ENCODE measurements around the gene TMC5.
A peak's percentile ranks its signal among the peaks of the same experiment; 100 is the strongest.

- TF ChIP-seq, protein P1, sequence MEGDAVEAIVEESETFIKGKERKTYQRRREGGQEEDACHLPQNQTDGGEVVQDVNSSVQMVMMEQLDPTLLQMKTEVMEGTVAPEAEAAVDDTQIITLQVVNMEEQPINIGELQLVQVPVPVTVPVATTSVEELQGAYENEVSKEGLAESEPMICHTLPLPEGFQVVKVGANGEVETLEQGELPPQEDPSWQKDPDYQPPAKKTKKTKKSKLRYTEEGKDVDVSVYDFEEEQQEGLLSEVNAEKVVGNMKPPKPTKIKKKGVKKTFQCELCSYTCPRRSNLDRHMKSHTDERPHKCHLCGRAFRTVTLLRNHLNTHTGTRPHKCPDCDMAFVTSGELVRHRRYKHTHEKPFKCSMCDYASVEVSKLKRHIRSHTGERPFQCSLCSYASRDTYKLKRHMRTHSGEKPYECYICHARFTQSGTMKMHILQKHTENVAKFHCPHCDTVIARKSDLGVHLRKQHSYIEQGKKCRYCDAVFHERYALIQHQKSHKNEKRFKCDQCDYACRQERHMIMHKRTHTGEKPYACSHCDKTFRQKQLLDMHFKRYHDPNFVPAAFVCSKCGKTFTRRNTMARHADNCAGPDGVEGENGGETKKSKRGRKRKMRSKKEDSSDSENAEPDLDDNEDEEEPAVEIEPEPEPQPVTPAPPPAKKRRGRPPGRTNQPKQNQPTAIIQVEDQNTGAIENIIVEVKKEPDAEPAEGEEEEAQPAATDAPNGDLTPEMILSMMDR (IDR thresholded peaks at IDR 0.05; ENCODE audit: low read depth, low read length, poor library complexity, severe bottlenecking): peak; percentile 74
- TF ChIP-seq EZH2phosphoT487 (IDR thresholded peaks at IDR 0.05; ENCODE audit: borderline replicate concordance, low read length): no peak
Observed at GRCh38 chr16:19502395-19503131, 84.9 kb downstream of the TMC5 start.

Data from DOHH2 (cell line).